Endodermal cell (in vitro differentiated cells): ENCODE measurements around the gene F2RL3. TPM values are rescaled to one million over a fixed set of nuclear protein-coding genes. Genes with fewer than 3 reads are reported as not detected.

Experiments
- DNase-seq: peaks from one replicate; pipeline ENCODE4 v3.0.0-alpha.2; 2017
- H3K27ac ChIP-seq: 2 replicates; pipeline ENCODE4 v1.5.1; 2013; ENCODE audit warnings: mild to moderate bottlenecking, low read depth, low read length, moderate library complexity
- H3K27me3 ChIP-seq: 2 replicates; pipeline ENCODE4 v1.6.1; 2013; ENCODE audit warnings: mild to moderate bottlenecking, low read length, moderate library complexity; ENCODE audit not compliant: insufficient read depth, control insufficient read depth, poor library complexity, severe bottlenecking
- H3K36me3 ChIP-seq: 2 replicates; pipeline ENCODE4 v1.7.0; 2013; ENCODE audit warnings: mild to moderate bottlenecking, low read length, moderate library complexity; ENCODE audit not compliant: control insufficient read depth, insufficient read depth
- H3K4me1 ChIP-seq: one replicate; pipeline ENCODE4 v1.7.0; 2013; ENCODE audit warnings: low read length; ENCODE audit not compliant: control insufficient read depth, insufficient read depth
- H3K4me3 ChIP-seq: 2 replicates; pipeline ENCODE4 v1.5.1; 2013; ENCODE audit warnings: mild to moderate bottlenecking, low read length, moderate library complexity
- H3K9ac ChIP-seq: 2 replicates; pipeline ENCODE4 v1.6.1; 2013; ENCODE audit warnings: mild to moderate bottlenecking, low read length, moderate library complexity; ENCODE audit not compliant: poor library complexity, severe bottlenecking; ENCODE audit errors: extremely low read depth
- H3K9me3 ChIP-seq: 2 replicates; pipeline ENCODE4 v1.6.1; 2013; ENCODE audit warnings: mild to moderate bottlenecking, low read length, moderate library complexity; ENCODE audit not compliant: control insufficient read depth
- H3K27ac Mint-ChIP-seq: 2 replicates; pipeline ENCODE4 v1.8.0; 2020; ENCODE audit warnings: mixed read lengths
- H3K27me3 Mint-ChIP-seq: 2 replicates; pipeline ENCODE4 v1.8.0; 2021; ENCODE audit warnings: mild to moderate bottlenecking, mixed read lengths; ENCODE audit not compliant: insufficient read depth
- H3K36me3 Mint-ChIP-seq: 2 replicates; pipeline ENCODE4 v1.8.0; 2020; ENCODE audit warnings: low read depth, mixed read lengths
- H3K4me1 Mint-ChIP-seq: 2 replicates; pipeline ENCODE4 v1.8.0; 2020; ENCODE audit warnings: mixed read lengths
- H3K4me3 Mint-ChIP-seq: 2 replicates; pipeline ENCODE4 v1.8.0; 2020; ENCODE audit warnings: mild to moderate bottlenecking, moderate library complexity, mixed read lengths
- H3K9me3 Mint-ChIP-seq: 2 replicates; pipeline ENCODE4 v1.8.0; 2020; ENCODE audit warnings: mild to moderate bottlenecking, mixed read lengths
- CTCF ChIP-seq: fragments of 200-600 bp; sonication (generic); conservative IDR thresholded peaks from 2 replicates; pipeline ENCODE4 v1.5.0; 2021; ENCODE audit warnings: antibody characterized with exemption, mild to moderate bottlenecking
- WGBS, 2 experiments: methylation state at CpG; one replicate each; pipeline versions ENCODE4 v1.1.5 to v1.1.7; 2013; ENCODE audit warnings: missing lambda C conversion rate in 2 of 2, mixed read lengths in 1 of 2; ENCODE audit not compliant: insufficient coverage in 1 of 2, insufficient read length in 1 of 2; 5-methylcytosine and 5-hydroxymethylcytosine counted together
- total RNA-seq, 2 donors: library from RNA; stranded (reverse); fragmentation: NEBNext Ultra II Directional in 1 of 2; extraction: Animal tissue kit (Norgen Biotek cat#: 25700) in 1 of 2; gene quantifications; 2 replicates in 1 of 2; 3 replicates in 1 of 2; pipeline ENCODE4 v1.2.1, GENCODE V29; 2021

F2RL3 gene
- total RNA-seq, 2 donors from 2014 or later = not detected

- H3K27ac ChIP-seq = no peak overlapping the region
- no peak overlapping the region for H3K27ac Mint-ChIP-seq
- H3K9ac ChIP-seq = no peak overlapping the region
- 91 to 100% methylated on average over 2 to 5 of the region's 5 CpGs for WGBS, 2 experiments
- H3K9me3 Mint-ChIP-seq = no peaks in the 10 kb centered on the region
- no peaks in the 10 kb centered on the region for H3K36me3 ChIP-seq
- H3K9me3 ChIP-seq = no peaks in the 10 kb centered on the region
- H3K27me3 ChIP-seq = no peaks in the 10 kb centered on the region
- H3K4me3 ChIP-seq = no peak overlapping the region
- no peaks in the 10 kb centered on the region for H3K4me1 Mint-ChIP-seq
- no peak overlapping the region for H3K4me3 Mint-ChIP-seq
- no peak for DNase-seq
- no peaks in the 10 kb centered on the region for H3K36me3 Mint-ChIP-seq
- H3K4me1 ChIP-seq = no peaks in the 10 kb centered on the region
- peaks cover under 1% of the 10 kb centered on the region for H3K27me3 Mint-ChIP-seq
- TF ChIP-seq CTCF = no peak
Measured at GRCh38 chr19:16904599-16904998, 15.8 kb downstream of the F2RL3 start.

- no peak for DNase-seq
- H3K27ac ChIP-seq = no peak overlapping the region
- Mint-ChIP-seq H3K27ac (no peak overlapping the region), H3K9me3 (peaks cover 31% of the 10 kb centered on the region), H3K4me3 (no peak overlapping the region), H3K4me1 (no peaks in the 10 kb centered on the region), H3K27me3 (no peaks in the 10 kb centered on the region), H3K36me3 (peaks cover 10% of the 10 kb centered on the region)
- no peaks in the 10 kb centered on the region for H3K4me1 ChIP-seq
- no peaks in the 10 kb centered on the region for H3K27me3 ChIP-seq
- H3K9me3 ChIP-seq = peaks cover 16% of the 10 kb centered on the region
- H3K36me3 ChIP-seq = no peaks in the 10 kb centered on the region
- no peak overlapping the region for H3K9ac ChIP-seq
- WGBS, 2 experiments = 88% methylated on average over 11 to 12 of the region's 12 CpGs
- no peak overlapping the region for H3K4me3 ChIP-seq
- TF ChIP-seq CTCF = no peak
Measured at GRCh38 chr19:16908759-16909158, 20.0 kb downstream of the F2RL3 start.

- Mint-ChIP-seq H3K4me1 (no peaks in the 10 kb centered on the region), H3K27ac (no peak overlapping the region), H3K9me3 (peaks cover 39% of the 10 kb centered on the region), H3K27me3 (no peaks in the 10 kb centered on the region), H3K4me3 (no peak overlapping the region), H3K36me3 (peaks cover 15% of the 10 kb centered on the region)
- 79 to 92% methylated on average over 2 to 7 of the region's 7 CpGs for WGBS, 2 experiments
- no peak for DNase-seq
- Histone ChIP-seq H3K27ac (no peak overlapping the region), H3K36me3 (no peaks in the 10 kb centered on the region), H3K9me3 (peaks cover 16% of the 10 kb centered on the region), H3K4me1 (no peaks in the 10 kb centered on the region), H3K27me3 (no peaks in the 10 kb centered on the region), H3K9ac (no peak overlapping the region), H3K4me3 (no peak overlapping the region)
- TF ChIP-seq CTCF = no peak
Measured at GRCh38 chr19:16911046-16911445, 22.2 kb downstream of the F2RL3 start.
